HepG2 (cell line): Measurements from ENCODE around the gene CACNA1F. TPM values are rescaled to one million over a fixed set of nuclear protein-coding genes. Genes with fewer than 3 reads are reported as not detected.
A peak's percentile ranks its signal among the peaks of the same experiment; 100 is the strongest.

Experiments
- ATAC-seq: fragments of 200-7000 bp; cut with Tn5 transposase; 3 replicates; pipeline ENCODE4 v1.9.1; 2020; ENCODE audit warnings: mild to moderate bottlenecking, moderate library complexity
- BruUV-seq: library from RNA; stranded (reverse); fragments of 400-500 nt; replicated peaks from 2 replicates; lab custom pipeline; 2021; lab: Mats Ljungman, UMichigan
- CTCF ChIA-PET: fragments of 300-600 bp; formaldehyde crosslinking; extraction: SDS; loops from one replicate; lab custom pipeline; 2021; ENCODE audit warnings: low total read pairs, inconsistent platforms, low intra/inter-chr PET ratio; lab: Yijun Ruan, JAX
- POLR2A ChIA-PET: fragments of 350-600 bp; sonication (Branson Sonifier 250); formaldehyde crosslinking; loops from one replicate; lab custom pipeline; 2020; ENCODE audit warnings: antibody characterized with exemption, inconsistent platforms; lab: Yijun Ruan, JAX
- DNase-seq: peaks from one replicate; pipeline ENCODE4 v3.0.0-alpha.2; 2015; ENCODE audit warnings: low spot score
- FAIRE-seq: peaks from 3 replicates; lab custom pipeline; 2011; peaks lifted over from hg19 to GRCh38; lab: Jason Lieb, UNC
- H2AFZ ChIP-seq: one replicate; pipeline ENCODE4 v1.6.1; 2011; ENCODE audit warnings: low read length, inconsistent platforms
- H3K27ac ChIP-seq: fragments of 300-600 bp; 3 replicates; pipeline ENCODE4 v1.8.0; 2011; ENCODE audit warnings: mixed run types, mild to moderate bottlenecking, mixed read lengths, low read length, inconsistent platforms; ENCODE audit not compliant: insufficient read depth; ENCODE audit errors: extremely low read length
- H3K27me3 ChIP-seq, 2 experiments: fragments of 200-600 bp in 1 of 2; 2 replicates in 1 of 2; 3 replicates in 1 of 2; pipeline versions ENCODE4 v1.6.0 to v1.8.0; 2011; ENCODE audit warnings: low read length in 2 of 2, mild to moderate bottlenecking in 2 of 2, moderate library complexity in 2 of 2, inconsistent platforms in 1 of 2; ENCODE audit not compliant: insufficient read depth in 2 of 2, control insufficient read depth in 1 of 2
- H3K36me3 ChIP-seq, 2 experiments: fragments of 200-600 bp in 1 of 2; replicated peaks in 1 of 2; 2 replicates in 1 of 2; 3 replicates in 1 of 2; pipeline versions ENCODE4 v1.5.1 to v1.8.0; 2011; ENCODE audit warnings: low read length in 2 of 2, inconsistent platforms in 1 of 2; ENCODE audit not compliant: insufficient read depth in 2 of 2, control insufficient read depth in 1 of 2
- H3K4me1 ChIP-seq: 2 replicates; pipeline ENCODE4 v1.5.1; 2012; ENCODE audit warnings: low read length, inconsistent platforms; ENCODE audit not compliant: insufficient read depth
- H3K4me2 ChIP-seq: 2 replicates; pipeline ENCODE4 v1.6.0; 2011; ENCODE audit warnings: low read depth, low read length, inconsistent platforms
- H3K4me3 ChIP-seq, 3 experiments: fragments of 200-600 bp in 1 of 3; sonication (generic), shearing (Covaris generic) in 1 of 3; replicated peaks in 1 of 3; 2 replicates each; pipeline ENCODE4 v1.5.1; 2011 to 2016; ENCODE audit warnings: low read length in 3 of 3, inconsistent platforms in 2 of 3, low read depth in 2 of 3, mild to moderate bottlenecking in 2 of 3, control low read depth in 1 of 3, mixed read lengths in 1 of 3; ENCODE audit not compliant: insufficient read depth in 1 of 3
- H3K79me2 ChIP-seq: one replicate; pipeline ENCODE4 v1.6.1; 2011; ENCODE audit warnings: low read length, inconsistent platforms; ENCODE audit not compliant: insufficient read depth
- H3K9ac ChIP-seq: 2 replicates; pipeline ENCODE4 v1.6.0; 2011; ENCODE audit warnings: mild to moderate bottlenecking, low read depth, low read length, inconsistent platforms; ENCODE audit not compliant: insufficient read depth
- H3K9me3 ChIP-seq: 2 replicates; pipeline ENCODE4 v1.5.1; 2012; ENCODE audit warnings: mild to moderate bottlenecking, low read length
- H4K20me1 ChIP-seq: 2 replicates; pipeline ENCODE4 v1.6.0; 2011; ENCODE audit warnings: inconsistent platforms, mild to moderate bottlenecking, low read length, moderate library complexity; ENCODE audit not compliant: insufficient read depth
- ATF1 ChIP-seq: IDR thresholded peaks from 2 replicates; pipeline ENCODE4 v1.6.1; 2016; ENCODE audit warnings: mild to moderate bottlenecking, control low read depth
- FIP1L1 ChIP-seq: fragments of 200-400 bp; formaldehyde crosslinking; IDR thresholded peaks from 2 replicates; pipeline ENCODE4 v1.6.1; 2018; ENCODE audit warnings: low read depth, mild to moderate bottlenecking, low read length, moderate library complexity, borderline replicate concordance; ENCODE audit not compliant: insufficient read depth
- HIC2 ChIP-seq: sonication (generic); formaldehyde crosslinking; IDR thresholded peaks from 2 replicates; pipeline ENCODE4 v1.9.0; 2022; ENCODE audit warnings: low read depth, missing genetic modification reagents
- ONECUT2 ChIP-seq: sonication (generic); formaldehyde crosslinking; IDR thresholded peaks from 2 replicates; pipeline ENCODE4 v1.4.0; 2020; ENCODE audit warnings: missing genetic modification reagents
- PITX1 ChIP-seq: sonication (generic); formaldehyde crosslinking; IDR thresholded peaks from 2 replicates; pipeline ENCODE4 v1.5.1; 2020; ENCODE audit warnings: mild to moderate bottlenecking, missing genetic modification reagents
- RFX5 ChIP-seq: IDR thresholded peaks from 2 replicates; pipeline ENCODE4 v1.6.1; 2011; ENCODE audit warnings: low read depth, low read length, improper control_type of control experiment
- SNRNP70 ChIP-seq: fragments of 200-400 bp; formaldehyde crosslinking; IDR thresholded peaks from 2 replicates; pipeline ENCODE4 v1.6.1; 2017; ENCODE audit warnings: mild to moderate bottlenecking, low read depth, low read length, moderate library complexity
- ZFP1 ChIP-seq: IDR thresholded peaks from 2 replicates; pipeline ENCODE4 v1.6.1; 2016
- WGBS: methylation state at CpG from one replicate; pipeline ENCODE4 v1.1.6; 2017; ENCODE audit warnings: low lambda C conversion rate; 5-methylcytosine and 5-hydroxymethylcytosine counted together
- in situ Hi-C: cut with HindIII; loops from 2 replicates; pipeline ENCODE4 v1.10.0; 2017; ENCODE audit warnings: low pct_unique_long_range_greater_than_20kb; ENCODE audit not compliant: extremely low pct_ligation_motif_present
- intact Hi-C: fragments of 100-400 bp; cut with micrococcal nuclease; formaldehyde crosslinking; loops from one replicate; pipeline ENCODE4 v1.10.0; 2022; ENCODE audit not compliant: unreplicated experiment
- polyA plus RNA-seq, 8 experiments: library from polyadenylated mRNA; depleted of rRNA in 3 of 8; stranded (reverse) in 7 of 8; unstranded in 1 of 8; fragments of >200 nt; fragmentation: Illumina TruSeq in 4 of 8; extraction: Trizol in 4 of 8; gene quantifications; 2 replicates each; pipeline versions ENCODE4 v1.2.1 to v1.2.3, GENCODE V29; 2011 to 2016; ENCODE audit warnings: low read depth in 4 of 8, missing spikeins in 1 of 8, mixed read lengths in 1 of 8; ENCODE audit not compliant: insufficient read depth in 1 of 8
- total RNA-seq, 5 experiments: library from RNA; depleted of rRNA; stranded (reverse); fragments of >200 nt; fragmentation: Illumina TruSeq; extraction: Trizol; gene quantifications; 2 replicates each; pipeline ENCODE4 v1.2.3, GENCODE V29; 2016; ENCODE audit warnings: low read depth in 1 of 5
- TF ChIP-seq, protein P1 (sequence below): sonication (generic); formaldehyde crosslinking; IDR thresholded peaks from 2 replicates; pipeline ENCODE4 v1.4.0; 2020; ENCODE audit warnings: missing genetic modification reagents

Gene CACNA1F
- total and polyA plus RNA-seq, 2 of the 13 experiments (the other 11 are each of a cell fraction or from before 2014, with no cell fraction given): 0.03 TPM; not detected in 1

DNA sequence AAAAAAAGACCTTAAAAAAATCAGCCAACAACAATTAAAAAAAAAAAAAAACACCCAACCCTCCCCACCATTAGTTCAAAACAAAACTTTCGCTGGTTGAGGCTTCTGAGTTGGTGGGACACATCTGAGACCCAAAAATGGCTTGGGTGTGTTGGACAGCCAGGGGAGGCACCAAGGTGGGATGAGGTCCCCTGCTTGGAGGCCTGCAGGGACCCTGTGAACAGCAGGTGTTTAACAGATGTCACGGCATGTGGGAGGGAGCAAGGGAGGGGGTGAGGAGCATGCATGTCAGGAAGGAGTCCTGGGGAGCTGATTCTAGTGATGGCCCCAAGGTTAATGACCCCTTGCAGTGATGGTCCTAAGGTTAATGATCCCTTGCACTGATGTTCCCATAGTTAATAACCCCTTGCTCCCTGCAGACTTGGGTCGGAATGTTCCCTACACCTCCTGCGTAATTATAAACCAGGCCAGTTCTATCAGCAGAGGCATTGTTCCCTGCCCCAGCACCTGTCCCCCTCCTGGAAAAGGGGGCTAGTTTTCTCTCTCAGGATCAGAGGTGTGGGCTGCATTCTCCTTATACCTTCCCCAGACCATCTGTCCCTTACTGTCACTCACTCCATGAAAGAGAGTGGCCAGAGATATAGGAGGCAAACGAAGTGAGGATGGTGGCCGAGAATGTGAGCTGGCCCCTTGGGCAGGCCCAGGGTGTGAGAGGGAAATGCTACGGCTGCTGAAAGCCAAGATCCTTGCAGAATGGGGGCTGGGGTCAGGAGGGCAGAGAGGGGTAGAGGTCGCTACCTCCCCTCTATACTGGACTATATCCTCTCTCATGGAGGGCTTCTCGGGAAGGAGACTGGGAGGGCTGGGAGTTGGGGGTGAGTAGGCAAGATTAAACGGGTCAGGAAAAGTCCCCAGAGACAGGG is 33.6 kb upstream of the CACNA1F start:
- in situ Hi-C loops: no loop called here
- POLR2A ChIA-PET: interaction anchor here (1.0 kb wide), 1 partner anchor 76 kb away, joined by 4 read pairs; no protein-coding TSS in a partner anchor

More for the DNA sequence above, 33.6 kb upstream of the CACNA1F start:
- 19% methylated on average over 7 of the region's 10 CpGs for WGBS
- Histone ChIP-seq H3K4me1 (peaks cover 35% of the 10 kb centered on the region), H3K27ac (no peak overlapping the region), H3K9me3 (no peaks in the 10 kb centered on the region), H3K4me2 (peak overlapping the region; percentile 7; the same call in 1 of the 2 replicates), H3K27me3 (no peaks in the 10 kb centered on the region; a peak in 1 of 5 replicates), H3K9ac (no peak overlapping the region), H4K20me1 (no peaks in the 10 kb centered on the region), H2AFZ (no peak overlapping the region), H3K4me3 (no peak overlapping the region), H3K79me2 (peaks cover 9% of the 10 kb centered on the region)
- BruUV-seq: no TSS peak
- DNase-seq (no peak), FAIRE-seq (no peak)
- intact Hi-C loops: loop anchor here (5.0 kb wide), 1 partner anchor 74 kb away; no protein-coding TSS in a partner anchor
- CTCF ChIA-PET: no interaction called here
- TF ChIP-seq PITX1 (no peak), FIP1L1 (no peak), HIC2 (CRISPR knock-in tag) (no peak), ONECUT2 (no peak), RFX5 (no peak), ZFP1 (CRISPR knock-in tag) (no peak), ATF1 (no peak), SNRNP70 (no peak)
- TF ChIP-seq, protein P1, sequence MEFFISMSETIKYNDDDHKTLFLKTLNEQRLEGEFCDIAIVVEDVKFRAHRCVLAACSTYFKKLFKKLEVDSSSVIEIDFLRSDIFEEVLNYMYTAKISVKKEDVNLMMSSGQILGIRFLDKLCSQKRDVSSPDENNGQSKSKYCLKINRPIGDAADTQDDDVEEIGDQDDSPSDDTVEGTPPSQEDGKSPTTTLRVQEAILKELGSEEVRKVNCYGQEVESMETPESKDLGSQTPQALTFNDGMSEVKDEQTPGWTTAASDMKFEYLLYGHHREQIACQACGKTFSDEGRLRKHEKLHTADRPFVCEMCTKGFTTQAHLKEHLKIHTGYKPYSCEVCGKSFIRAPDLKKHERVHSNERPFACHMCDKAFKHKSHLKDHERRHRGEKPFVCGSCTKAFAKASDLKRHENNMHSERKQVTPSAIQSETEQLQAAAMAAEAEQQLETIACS (CRISPR knock-in tag): no peak
- TF ChIP-seq, all 625 proteins: peak for 0
- ATAC-seq: no peak
- no peaks in the 10 kb centered on the region for H3K36me3 ChIP-seq
